ENCODE measurements around the gene GSTT2B.
"Not testable (repeated sequence)": the region's sequence is repeated elsewhere in the genome, so short reads cannot be mapped to it uniquely, and the experiment has no call there.

Gene GSTT2B

GRCh38 chr22:23961084-23961771 is at the start of gene GSTT2B:
TSS of gene GSTT2B (minus strand) at chr22:23961195. CDS start at chr22:23961131, 64 bp downstream.
- not testable (repeated sequence) for DNase-seq (ENCODE audit: low read depth in 4 of 4, low spot score in 1 of 4)

GRCh38 chr22:24010018-24010391 is 49.0 kb upstream of the GSTT2B start:
- no peak for DNase-seq (ENCODE audit: low read depth in 4 of 4, low spot score in 1 of 4)

- no peak for DNase-seq (ENCODE audit: low read depth in 4 of 4, low spot score in 1 of 4)
These were observed 48.4 kb upstream of the GSTT2B start for GRCh38 chr22:24009227-24010017.

- no peak for DNase-seq (ENCODE audit: low read depth in 4 of 4, low spot score in 1 of 4)
These were observed 47.6 kb upstream of the GSTT2B start for GRCh38 chr22:24008381-24009226.

GRCh38 chr22:24008022-24008283 is 47.0 kb upstream of the GSTT2B start:
- no peak for DNase-seq (ENCODE audit: low read depth in 4 of 4, low spot score in 1 of 4)

GRCh38 chr22:24007253-24008021 is 46.4 kb upstream of the GSTT2B start:
- DNase-seq (ENCODE audit: low read depth in 4 of 4, low spot score in 1 of 4): no peak

GRCh38 chr22:24006914-24007214 is 45.9 kb upstream of the GSTT2B start:
- no peak for DNase-seq (ENCODE audit: low read depth in 4 of 4, low spot score in 1 of 4)

GRCh38 chr22:24006207-24006913 is 45.4 kb upstream of the GSTT2B start:
- no peak for DNase-seq (ENCODE audit: low read depth in 4 of 4, low spot score in 1 of 4)

GRCh38 chr22:24005201-24005600 is 44.2 kb upstream of the GSTT2B start, which contains the start of gene GSTT4:
TSS of gene GSTT4 (minus strand) at chr22:24005453. CDS start at chr22:24005356, 97 bp downstream.
- DNase-seq (ENCODE audit: low read depth in 4 of 4, low spot score in 1 of 4): no peak

- DNase-seq (ENCODE audit: low read depth in 4 of 4, low spot score in 1 of 4): no peak
These were observed 42.9 kb upstream of the GSTT2B start for GRCh38 chr22:24003887-24004286.

- DNase-seq (ENCODE audit: low read depth in 4 of 4, low spot score in 1 of 4): no peak
These were observed 41.9 kb upstream of the GSTT2B start for GRCh38 chr22:24002851-24003250.

- DNase-seq (ENCODE audit: low read depth in 4 of 4, low spot score in 1 of 4): no peak
These were observed 41.3 kb upstream of the GSTT2B start for GRCh38 chr22:24002272-24002671.

- DNase-seq (ENCODE audit: low read depth in 4 of 4, low spot score in 1 of 4): no peak
These were observed 40.3 kb upstream of the GSTT2B start for GRCh38 chr22:24001314-24001713.

- not testable (repeated sequence) for DNase-seq (ENCODE audit: low read depth in 4 of 4, low spot score in 1 of 4)
These were observed 38.8 kb upstream of the GSTT2B start for GRCh38 chr22:23999779-24000178.

- DNase-seq (ENCODE audit: low read depth in 4 of 4, low spot score in 1 of 4): no peak
These were observed 36.1 kb upstream of the GSTT2B start for GRCh38 chr22:23997092-23997491.

- DNase-seq (ENCODE audit: low read depth in 4 of 4, low spot score in 1 of 4): not testable (repeated sequence)
These were observed 32.7 kb upstream of the GSTT2B start for GRCh38 chr22:23993581-23994177.

GRCh38 chr22:23993080-23993479 is 32.1 kb upstream of the GSTT2B start:
- not testable (repeated sequence) for DNase-seq (ENCODE audit: low read depth in 4 of 4, low spot score in 1 of 4)

GRCh38 chr22:23989583-23990244 is 28.7 kb upstream of the GSTT2B start:
- DNase-seq (ENCODE audit: low read depth in 4 of 4, low spot score in 1 of 4): not testable (repeated sequence)

- not testable (repeated sequence) for DNase-seq (ENCODE audit: low read depth in 4 of 4, low spot score in 1 of 4)
These were observed 25.7 kb upstream of the GSTT2B start for GRCh38 chr22:23986538-23987178.
